HG02763 (cell line): ENCODE measurements around the gene EIF2S3.

Source experiments
- ATAC-seq: cut with Tn5 transposase; IDR thresholded peaks from one replicate; pipeline ENCODE4 v1.9.1; 2021; ENCODE audit warnings: mild to moderate bottlenecking, moderate library complexity; ENCODE audit not compliant: unreplicated experiment

EIF2S3 gene

DNA sequence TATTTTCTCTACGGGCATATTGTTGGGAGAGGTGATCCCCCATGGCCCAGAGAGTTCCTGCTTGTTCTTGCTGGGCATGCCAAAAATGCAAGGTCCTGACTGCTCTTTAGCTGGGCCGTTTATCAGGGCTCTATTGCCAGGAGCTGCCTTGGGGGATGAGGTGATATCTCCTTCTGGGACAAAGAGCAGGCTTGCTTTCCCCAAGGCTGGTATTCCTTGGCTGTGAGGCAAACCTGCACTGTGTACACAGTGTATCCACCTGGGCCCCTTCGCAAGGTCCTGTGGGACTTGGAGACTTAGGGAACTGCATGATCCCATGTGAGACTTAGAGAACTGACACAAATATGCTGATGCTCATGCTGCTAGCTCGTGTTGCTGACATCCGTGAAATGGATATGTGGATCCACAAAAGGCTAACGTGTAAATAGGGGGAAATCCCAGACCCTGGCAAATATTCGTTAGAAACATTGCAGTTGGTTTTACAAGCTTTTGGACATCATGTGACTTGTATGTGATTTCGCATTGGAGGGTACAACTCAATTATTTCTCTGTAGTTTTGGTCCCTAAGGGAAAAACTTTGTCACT lies 70.4 kb downstream of the EIF2S3 start:
- ATAC-seq, result no peak
